ENCODE data around the gene GSC2. TPM values are rescaled to one million over a fixed set of nuclear protein-coding genes. Genes with fewer than 3 reads are reported as not detected.
A peak's percentile ranks its signal among the peaks of the same experiment; 100 is the strongest.

GSC2 gene
- total and polyA plus RNA-seq, 9 of the 15 experiments (the other 6 are each of a cell fraction or from before 2014, with no cell fraction given): not detected

DNA sequence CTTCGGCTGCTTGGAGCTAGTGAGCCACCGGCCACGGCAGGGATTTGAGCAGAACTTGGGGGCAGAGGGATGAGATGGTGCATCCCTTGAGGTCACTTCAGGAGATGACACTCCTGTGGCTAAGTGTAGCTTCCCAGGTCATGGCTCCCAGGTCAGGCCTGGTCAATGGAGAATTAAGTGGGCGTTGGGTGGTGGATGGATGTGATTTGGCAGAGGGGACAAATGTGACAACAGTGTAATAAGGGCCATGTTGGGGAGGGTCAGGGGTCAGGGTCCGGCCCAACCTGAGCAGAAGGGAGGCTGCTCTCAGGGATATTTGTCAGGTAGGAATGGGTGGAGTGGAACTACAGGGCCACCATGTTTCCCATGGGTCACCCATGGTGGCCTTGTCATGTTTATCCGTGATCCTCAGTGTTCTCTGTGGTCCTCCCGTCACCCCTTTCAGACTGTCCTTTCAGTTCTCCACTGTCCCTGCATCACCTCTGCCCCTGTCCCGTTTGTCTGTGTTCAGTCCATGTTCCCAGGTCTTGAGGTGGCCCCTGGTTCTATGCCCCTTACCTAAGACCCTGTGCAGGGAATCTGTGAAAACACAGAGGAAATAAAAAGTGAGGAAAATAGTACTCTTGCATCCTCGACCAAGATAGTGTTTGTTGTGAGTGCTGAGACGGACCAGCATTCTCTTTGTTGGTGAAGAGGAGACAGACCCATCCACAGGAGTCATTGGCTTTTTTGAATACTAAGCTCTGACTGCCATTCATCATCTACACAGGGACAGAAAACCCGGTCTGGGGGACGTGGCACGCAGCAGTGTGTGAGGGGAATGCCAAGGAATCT is 22.3 kb upstream of the GSC2 start (continued):
- TF ChIP-seq, protein P1, sequence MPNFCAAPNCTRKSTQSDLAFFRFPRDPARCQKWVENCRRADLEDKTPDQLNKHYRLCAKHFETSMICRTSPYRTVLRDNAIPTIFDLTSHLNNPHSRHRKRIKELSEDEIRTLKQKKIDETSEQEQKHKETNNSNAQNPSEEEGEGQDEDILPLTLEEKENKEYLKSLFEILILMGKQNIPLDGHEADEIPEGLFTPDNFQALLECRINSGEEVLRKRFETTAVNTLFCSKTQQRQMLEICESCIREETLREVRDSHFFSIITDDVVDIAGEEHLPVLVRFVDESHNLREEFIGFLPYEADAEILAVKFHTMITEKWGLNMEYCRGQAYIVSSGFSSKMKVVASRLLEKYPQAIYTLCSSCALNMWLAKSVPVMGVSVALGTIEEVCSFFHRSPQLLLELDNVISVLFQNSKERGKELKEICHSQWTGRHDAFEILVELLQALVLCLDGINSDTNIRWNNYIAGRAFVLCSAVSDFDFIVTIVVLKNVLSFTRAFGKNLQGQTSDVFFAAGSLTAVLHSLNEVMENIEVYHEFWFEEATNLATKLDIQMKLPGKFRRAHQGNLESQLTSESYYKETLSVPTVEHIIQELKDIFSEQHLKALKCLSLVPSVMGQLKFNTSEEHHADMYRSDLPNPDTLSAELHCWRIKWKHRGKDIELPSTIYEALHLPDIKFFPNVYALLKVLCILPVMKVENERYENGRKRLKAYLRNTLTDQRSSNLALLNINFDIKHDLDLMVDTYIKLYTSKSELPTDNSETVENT (CRISPR knock-in tag; IDR thresholded peaks at IDR 0.05): peak; percentile 65
- TF ChIP-seq DMBX1 (CRISPR knock-in tag; IDR thresholded peaks at IDR 0.05; ENCODE audit: borderline replicate concordance) (peak; percentile 15; the same call in 1 of the 2 replicates), POLR2G (IDR thresholded peaks at IDR 0.05; ENCODE audit: low read depth, low read length) (no peak), POLR2AphosphoS2 (IDR thresholded peaks at IDR 0.05; ENCODE audit: low read length) (no peak), ZEB2 (IDR thresholded peaks at IDR 0.05) (no peak), ZNF384 (IDR thresholded peaks at IDR 0.05; ENCODE audit: low read depth, low read length) (no peak), TAF1 (IDR thresholded peaks at IDR 0.05; ENCODE audit: control insufficient read depth, extremely low read depth, insufficient read depth, low read length, severe bottlenecking) (no peak), NFE2 (IDR thresholded peaks at IDR 0.05; ENCODE audit: low read depth) (no peak), CHCHD3 (CRISPR knock-in tag; IDR thresholded peaks at IDR 0.05) (peak; percentile 76; the same call in 1 of the 2 replicates), GTF2F1 (IDR thresholded peaks at IDR 0.05; ENCODE audit: low read depth, low read length) (no peak), ZNF764 (CRISPR knock-in tag; IDR thresholded peaks at IDR 0.05; ENCODE audit: low read depth) (0 out of 2 replicates have a peak, but pooled peaks have one; percentile 23)
- TF ChIP-seq, protein P2, sequence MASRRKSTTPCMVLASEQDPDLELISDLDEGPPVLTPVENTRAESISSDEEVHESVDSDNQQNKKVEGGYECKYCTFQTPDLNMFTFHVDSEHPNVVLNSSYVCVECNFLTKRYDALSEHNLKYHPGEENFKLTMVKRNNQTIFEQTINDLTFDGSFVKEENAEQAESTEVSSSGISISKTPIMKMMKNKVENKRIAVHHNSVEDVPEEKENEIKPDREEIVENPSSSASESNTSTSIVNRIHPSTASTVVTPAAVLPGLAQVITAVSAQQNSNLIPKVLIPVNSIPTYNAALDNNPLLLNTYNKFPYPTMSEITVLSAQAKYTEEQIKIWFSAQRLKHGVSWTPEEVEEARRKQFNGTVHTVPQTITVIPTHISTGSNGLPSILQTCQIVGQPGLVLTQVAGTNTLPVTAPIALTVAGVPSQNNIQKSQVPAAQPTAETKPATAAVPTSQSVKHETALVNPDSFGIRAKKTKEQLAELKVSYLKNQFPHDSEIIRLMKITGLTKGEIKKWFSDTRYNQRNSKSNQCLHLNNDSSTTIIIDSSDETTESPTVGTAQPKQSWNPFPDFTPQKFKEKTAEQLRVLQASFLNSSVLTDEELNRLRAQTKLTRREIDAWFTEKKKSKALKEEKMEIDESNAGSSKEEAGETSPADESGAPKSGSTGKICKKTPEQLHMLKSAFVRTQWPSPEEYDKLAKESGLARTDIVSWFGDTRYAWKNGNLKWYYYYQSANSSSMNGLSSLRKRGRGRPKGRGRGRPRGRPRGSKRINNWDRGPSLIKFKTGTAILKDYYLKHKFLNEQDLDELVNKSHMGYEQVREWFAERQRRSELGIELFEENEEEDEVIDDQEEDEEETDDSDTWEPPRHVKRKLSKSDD (conservative IDR thresholded peaks at IDR 0.05; ENCODE audit: low read length): no peak
- TF ChIP-seq, protein P3, sequence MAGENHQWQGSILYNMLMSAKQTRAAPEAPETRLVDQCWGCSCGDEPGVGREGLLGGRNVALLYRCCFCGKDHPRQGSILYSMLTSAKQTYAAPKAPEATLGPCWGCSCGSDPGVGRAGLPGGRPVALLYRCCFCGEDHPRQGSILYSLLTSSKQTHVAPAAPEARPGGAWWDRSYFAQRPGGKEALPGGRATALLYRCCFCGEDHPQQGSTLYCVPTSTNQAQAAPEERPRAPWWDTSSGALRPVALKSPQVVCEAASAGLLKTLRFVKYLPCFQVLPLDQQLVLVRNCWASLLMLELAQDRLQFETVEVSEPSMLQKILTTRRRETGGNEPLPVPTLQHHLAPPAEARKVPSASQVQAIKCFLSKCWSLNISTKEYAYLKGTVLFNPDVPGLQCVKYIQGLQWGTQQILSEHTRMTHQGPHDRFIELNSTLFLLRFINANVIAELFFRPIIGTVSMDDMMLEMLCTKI (IDR thresholded peaks at IDR 0.05; ENCODE audit: partially characterized antibody): no peak
- TF ChIP-seq, protein P4, sequence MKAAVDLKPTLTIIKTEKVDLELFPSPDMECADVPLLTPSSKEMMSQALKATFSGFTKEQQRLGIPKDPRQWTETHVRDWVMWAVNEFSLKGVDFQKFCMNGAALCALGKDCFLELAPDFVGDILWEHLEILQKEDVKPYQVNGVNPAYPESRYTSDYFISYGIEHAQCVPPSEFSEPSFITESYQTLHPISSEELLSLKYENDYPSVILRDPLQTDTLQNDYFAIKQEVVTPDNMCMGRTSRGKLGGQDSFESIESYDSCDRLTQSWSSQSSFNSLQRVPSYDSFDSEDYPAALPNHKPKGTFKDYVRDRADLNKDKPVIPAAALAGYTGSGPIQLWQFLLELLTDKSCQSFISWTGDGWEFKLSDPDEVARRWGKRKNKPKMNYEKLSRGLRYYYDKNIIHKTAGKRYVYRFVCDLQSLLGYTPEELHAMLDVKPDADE (conservative IDR thresholded peaks at IDR 0.05; ENCODE audit: control insufficient read depth, low read depth, low read length): no peak
- TF ChIP-seq, protein P5, sequence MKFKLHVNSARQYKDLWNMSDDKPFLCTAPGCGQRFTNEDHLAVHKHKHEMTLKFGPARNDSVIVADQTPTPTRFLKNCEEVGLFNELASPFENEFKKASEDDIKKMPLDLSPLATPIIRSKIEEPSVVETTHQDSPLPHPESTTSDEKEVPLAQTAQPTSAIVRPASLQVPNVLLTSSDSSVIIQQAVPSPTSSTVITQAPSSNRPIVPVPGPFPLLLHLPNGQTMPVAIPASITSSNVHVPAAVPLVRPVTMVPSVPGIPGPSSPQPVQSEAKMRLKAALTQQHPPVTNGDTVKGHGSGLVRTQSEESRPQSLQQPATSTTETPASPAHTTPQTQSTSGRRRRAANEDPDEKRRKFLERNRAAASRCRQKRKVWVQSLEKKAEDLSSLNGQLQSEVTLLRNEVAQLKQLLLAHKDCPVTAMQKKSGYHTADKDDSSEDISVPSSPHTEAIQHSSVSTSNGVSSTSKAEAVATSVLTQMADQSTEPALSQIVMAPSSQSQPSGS (CRISPR knock-in tag; IDR thresholded peaks at IDR 0.05): no peak
- TF ChIP-seq, protein P6, sequence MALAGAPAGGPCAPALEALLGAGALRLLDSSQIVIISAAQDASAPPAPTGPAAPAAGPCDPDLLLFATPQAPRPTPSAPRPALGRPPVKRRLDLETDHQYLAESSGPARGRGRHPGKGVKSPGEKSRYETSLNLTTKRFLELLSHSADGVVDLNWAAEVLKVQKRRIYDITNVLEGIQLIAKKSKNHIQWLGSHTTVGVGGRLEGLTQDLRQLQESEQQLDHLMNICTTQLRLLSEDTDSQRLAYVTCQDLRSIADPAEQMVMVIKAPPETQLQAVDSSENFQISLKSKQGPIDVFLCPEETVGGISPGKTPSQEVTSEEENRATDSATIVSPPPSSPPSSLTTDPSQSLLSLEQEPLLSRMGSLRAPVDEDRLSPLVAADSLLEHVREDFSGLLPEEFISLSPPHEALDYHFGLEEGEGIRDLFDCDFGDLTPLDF (CRISPR knock-in tag; IDR thresholded peaks at IDR 0.05): peak; percentile 54; the same call in 1 of the 2 replicates

All from K562 (cell line).